OCI-LY1 (cell line): ENCODE results near the gene PROCA1.

Experiments
- H2AFZ ChIP-seq: fragments of 200-600 bp; sonication (generic), shearing (Covaris generic); 2 replicates; pipeline ENCODE4 v1.6.0; 2014; ENCODE audit warnings: antibody characterized with exemption, mild to moderate bottlenecking, low read length
- H3F3A ChIP-seq: fragments of 200-600 bp; sonication (generic), shearing (Covaris generic); 2 replicates; pipeline ENCODE4 v1.6.0; 2014; ENCODE audit warnings: mild to moderate bottlenecking, antibody characterized with exemption, low read length, moderate library complexity; ENCODE audit not compliant: insufficient read depth
- H3K27ac ChIP-seq: fragments of 200-600 bp; sonication (generic); 2 replicates; pipeline ENCODE4 v1.5.1; 2014; ENCODE audit warnings: low read length, mixed run types, mild to moderate bottlenecking, low read depth; ENCODE audit not compliant: poor library complexity, severe bottlenecking
- H3K27me3 ChIP-seq: fragments of 200-600 bp; sonication (generic); 2 replicates; pipeline ENCODE4 v1.6.0; 2014; ENCODE audit warnings: antibody characterized with exemption, mild to moderate bottlenecking, low read length, moderate library complexity; ENCODE audit not compliant: insufficient read depth
- H3K36me3 ChIP-seq: fragments of 200-600 bp; sonication (generic); 2 replicates; pipeline ENCODE4 v1.6.1; 2014; ENCODE audit warnings: mild to moderate bottlenecking, antibody characterized with exemption, low read length, moderate library complexity, mixed read lengths; ENCODE audit not compliant: insufficient read depth
- H3K4me1 ChIP-seq: fragments of 200-600 bp; sonication (generic); 2 replicates; pipeline ENCODE4 v1.5.1; 2014; ENCODE audit warnings: mild to moderate bottlenecking, low read length, moderate library complexity; ENCODE audit not compliant: insufficient read depth, severe bottlenecking
- H3K4me2 ChIP-seq: fragments of 200-600 bp; sonication (generic), shearing (Covaris generic); 2 replicates; pipeline ENCODE4 v1.6.1; 2014; ENCODE audit warnings: low read length
- H3K4me3 ChIP-seq: fragments of 200-600 bp; sonication (generic); 2 replicates; pipeline ENCODE4 v1.5.1; 2014; ENCODE audit warnings: low read length, low read depth, mild to moderate bottlenecking, mixed read lengths; ENCODE audit not compliant: poor library complexity, severe bottlenecking
- H3K79me2 ChIP-seq: fragments of 200-600 bp; shearing (Covaris generic); 2 replicates; pipeline ENCODE4 v1.6.1; 2016; ENCODE audit warnings: mixed run types, low read length, mixed read lengths; ENCODE audit not compliant: insufficient read depth
- H3K9ac ChIP-seq: fragments of 200-600 bp; sonication (generic), shearing (Covaris generic); 2 replicates; pipeline ENCODE4 v1.6.1; 2014; ENCODE audit warnings: mild to moderate bottlenecking, low read length, mixed read lengths
- H3K9me2 ChIP-seq: fragments of 200-600 bp; sonication (generic), shearing (Covaris generic); 2 replicates; pipeline ENCODE4 v1.6.1; 2014; ENCODE audit warnings: low read depth, mild to moderate bottlenecking, low read length, mixed read lengths
- H3K9me3 ChIP-seq: fragments of 200-600 bp; shearing (Covaris generic); 2 replicates; pipeline ENCODE4 v1.6.1; 2014; ENCODE audit warnings: low read length, mixed read lengths
- H4K20me1 ChIP-seq: fragments of 200-600 bp; sonication (generic), shearing (Covaris generic); 2 replicates; pipeline ENCODE4 v1.6.0; 2016; ENCODE audit warnings: mild to moderate bottlenecking, low read length; ENCODE audit not compliant: insufficient read depth
- CTCF ChIP-seq: fragments of 200-600 bp; sonication (generic), shearing (Covaris generic); IDR thresholded peaks from 2 replicates; pipeline ENCODE4 v1.5.1; 2017; ENCODE audit warnings: mild to moderate bottlenecking, antibody characterized with exemption, low read length, moderate library complexity, mixed read lengths
- EZH2 ChIP-seq: fragments of 200-600 bp; sonication (generic), shearing (Covaris generic); IDR thresholded peaks from 2 replicates; pipeline ENCODE4 v1.8.0; 2017; ENCODE audit warnings: borderline replicate concordance, mixed run types, mild to moderate bottlenecking, antibody characterized with exemption, low read length, moderate library complexity, mixed read lengths

PROCA1 gene

GRCh38 chr17:28744104-28744971 lies 32.6 kb upstream of the PROCA1 start:
- Histone ChIP-seq H3K27me3 (no peaks in the 10 kb centered on the region), H3K4me2 (peak overlapping the region; percentile 76), H3K9ac (peak overlapping the region; percentile 95), H3K27ac (peak overlapping the region; percentile 85), H3K9me2 (no peaks in the 10 kb centered on the region), H3K36me3 (peaks cover 63% of the 10 kb centered on the region), H3K79me2 (peaks cover 9% of the 10 kb centered on the region), H2AFZ (no peak overlapping the region), H3F3A (no peaks in the 10 kb centered on the region), H3K4me1 (peaks cover 71% of the 10 kb centered on the region), H3K4me3 (peak overlapping the region; percentile 87), H3K9me3 (0 out of 2 replicates have a peak, but pooled peaks cover 6% of the 10 kb centered on the region), H4K20me1 (no peaks in the 10 kb centered on the region)
- TF ChIP-seq CTCF (no peak), EZH2 (no peak)

- peaks cover 9% of the 10 kb centered on the region for H3K79me2 ChIP-seq
- H3K27me3 ChIP-seq = no peaks in the 10 kb centered on the region
- no peaks in the 10 kb centered on the region for H3K9me2 ChIP-seq
- H3K4me1 ChIP-seq = peaks cover 71% of the 10 kb centered on the region
- H3K9me3 ChIP-seq = 0 out of 2 replicates have a peak, but pooled peaks cover 6% of the 10 kb centered on the region
- H4K20me1 ChIP-seq = no peaks in the 10 kb centered on the region
- H3K4me2 ChIP-seq = peak within 1 kb of the TSS; percentile 76
- H3F3A ChIP-seq = no peaks in the 10 kb centered on the region
- peaks cover 62% of the 10 kb centered on the region for H3K36me3 ChIP-seq
- peak within 1 kb of the TSS; percentile 95 for H3K9ac ChIP-seq
- peak within 1 kb of the TSS; percentile 97 for H3K27ac ChIP-seq
- no peak within 1 kb of the TSS for H2AFZ ChIP-seq
- H3K4me3 ChIP-seq = peak within 1 kb of the TSS; percentile 87
- TF ChIP-seq CTCF (no peak), EZH2 (no peak)
Observed at GRCh38 chr17:28743243-28744103, 31.8 kb upstream of the PROCA1 start, which contains the start of gene TRAF4. Gene TRAF4, plus strand, starts transcription at chr17:28744011. Its CDS starts 102 bp downstream, at chr17:28744113.

- Histone ChIP-seq H3K9me3 (peaks cover 9% of the 10 kb centered on the region), H3K27me3 (no peaks in the 10 kb centered on the region), H3K27ac (peak overlapping the region; percentile 97), H3K4me1 (peaks cover 66% of the 10 kb centered on the region), H4K20me1 (no peaks in the 10 kb centered on the region), H3K9ac (peak overlapping the region; percentile 36; the same call in 1 of the 2 replicates), H3K36me3 (peaks cover 52% of the 10 kb centered on the region), H3K9me2 (no peaks in the 10 kb centered on the region), H3F3A (no peaks in the 10 kb centered on the region), H3K4me2 (peak overlapping the region; percentile 36; the same call in 1 of the 2 replicates), H3K4me3 (peak overlapping the region; percentile 4), H3K79me2 (peaks cover 9% of the 10 kb centered on the region), H2AFZ (no peak overlapping the region)
- TF ChIP-seq EZH2 = no peak
Observed at GRCh38 chr17:28741358-28742349, 30.0 kb upstream of the PROCA1 start.
